Liver (tissue), 9 donors: ENCODE measurements around the gene IRS1. TPM values are rescaled to one million over a fixed set of nuclear protein-coding genes. Genes with fewer than 3 reads are reported as not detected.

Experiments
- DNase-seq: peaks from one replicate; pipeline ENCODE4 v3.0.0-alpha.2; 2017; ENCODE audit warnings: low spot score
- H3K27ac ChIP-seq, 2 donors: one replicate each; pipeline ENCODE4 v1.7.0; 2013; ENCODE audit warnings: inconsistent platforms in 2 of 2, low read length in 2 of 2, control low read depth in 1 of 2, low read depth in 1 of 2, mild to moderate bottlenecking in 1 of 2
- H3K27me3 ChIP-seq, 4 donors: one replicate each; pipeline versions ENCODE4 v1.6.1 to v1.7.0; 2013; ENCODE audit warnings: low read length in 3 of 4, inconsistent platforms in 1 of 4, mild to moderate bottlenecking in 1 of 4, moderate library complexity in 1 of 4; ENCODE audit not compliant: control insufficient read depth in 4 of 4, insufficient read depth in 4 of 4
- H3K36me3 ChIP-seq, 4 donors: one replicate each; pipeline versions ENCODE4 v1.6.1 to v1.7.0; 2013; ENCODE audit warnings: low read length in 3 of 4, mild to moderate bottlenecking in 3 of 4, low read depth in 1 of 4, moderate library complexity in 1 of 4; ENCODE audit not compliant: control insufficient read depth in 4 of 4, insufficient read depth in 3 of 4
- H3K4me1 ChIP-seq, 4 donors: one replicate each; pipeline versions ENCODE4 v1.6.1 to v1.7.0; 2013; ENCODE audit warnings: low read length in 3 of 4, mild to moderate bottlenecking in 3 of 4, moderate library complexity in 1 of 4; ENCODE audit not compliant: control insufficient read depth in 4 of 4, insufficient read depth in 4 of 4
- H3K4me3 ChIP-seq, 3 donors: one replicate each; pipeline versions ENCODE4 v1.6.1 to v1.7.0; 2013; ENCODE audit warnings: low read length in 3 of 3, control low read depth in 1 of 3, low read depth in 1 of 3, mild to moderate bottlenecking in 1 of 3
- H3K9ac ChIP-seq, 2 donors: one replicate each; pipeline ENCODE4 v1.7.0; 2013; ENCODE audit warnings: low read length in 2 of 2, mild to moderate bottlenecking in 2 of 2, moderate library complexity in 2 of 2, control low read depth in 1 of 2, low read depth in 1 of 2
- H3K9me3 ChIP-seq, 4 donors: one replicate each; pipeline versions ENCODE4 v1.6.1 to v1.7.0; 2013; ENCODE audit warnings: low read length in 3 of 4; ENCODE audit not compliant: control insufficient read depth in 4 of 4
- ATF3 ChIP-seq: IDR thresholded peaks from 2 replicates; pipeline ENCODE4 v1.6.1; 2016; ENCODE audit warnings: antibody characterized with exemption
- EGR1 ChIP-seq, 2 donors: IDR thresholded peaks; 2 replicates each; pipeline ENCODE4 v1.6.1; 2016 to 2018; ENCODE audit warnings: antibody characterized with exemption in 2 of 2, low read depth in 2 of 2
- FOXA2 ChIP-seq: IDR thresholded peaks from 2 replicates; pipeline ENCODE4 v1.6.1; 2016; ENCODE audit warnings: antibody characterized with exemption
- GABPA ChIP-seq, 2 donors: IDR thresholded peaks in 1 of 2; conservative IDR thresholded peaks in 1 of 2; 2 replicates each; pipeline ENCODE4 v1.6.1; 2016; ENCODE audit warnings: antibody characterized with exemption in 2 of 2, mild to moderate bottlenecking in 1 of 2, moderate library complexity in 1 of 2
- HNF4A ChIP-seq, 2 donors: conservative IDR thresholded peaks; 2 replicates each; pipeline ENCODE4 v1.6.1; 2016; ENCODE audit warnings: antibody characterized with exemption in 2 of 2, mild to moderate bottlenecking in 2 of 2
- HNF4G ChIP-seq: IDR thresholded peaks from 2 replicates; pipeline ENCODE4 v1.6.1; 2016; ENCODE audit warnings: antibody characterized with exemption
- NR2F2 ChIP-seq: IDR thresholded peaks from 2 replicates; pipeline ENCODE4 v1.6.1; 2016; ENCODE audit warnings: antibody characterized with exemption
- RAD21 ChIP-seq, 2 donors: IDR thresholded peaks; 2 replicates each; pipeline ENCODE4 v1.6.1; 2016; ENCODE audit warnings: antibody characterized with exemption in 2 of 2, mild to moderate bottlenecking in 2 of 2
- RXRA ChIP-seq, 2 donors: IDR thresholded peaks; 2 replicates each; pipeline ENCODE4 v1.6.1; 2017 to 2018; ENCODE audit warnings: antibody characterized with exemption in 2 of 2, mild to moderate bottlenecking in 1 of 2
- SP1 ChIP-seq: IDR thresholded peaks from 2 replicates; pipeline ENCODE4 v1.6.1; 2018; ENCODE audit warnings: antibody characterized with exemption, mild to moderate bottlenecking
- TAF1 ChIP-seq: conservative IDR thresholded peaks from 2 replicates; pipeline ENCODE4 v1.6.1; 2016; ENCODE audit warnings: antibody characterized with exemption, mild to moderate bottlenecking
- YY1 ChIP-seq: IDR thresholded peaks from 2 replicates; pipeline ENCODE4 v1.6.1; 2016; ENCODE audit warnings: antibody characterized with exemption, mild to moderate bottlenecking
- WGBS: extraction: QIAGEN DNeasy Blood & Tissue Kit; methylation state at CpG from one replicate; pipeline ENCODE4 v1.1.7; 2013; 5-methylcytosine and 5-hydroxymethylcytosine counted together
- polyA plus RNA-seq, 2 donors: library from polyadenylated mRNA; stranded (reverse) in 1 of 2; unstranded in 1 of 2; fragments of 200-250 nt in 1 of 2; fragments of >200 nt in 1 of 2; fragmentation: Nextera tagmentation in 1 of 2; extraction: Ambion mirVana in 1 of 2; gene quantifications; one replicate each; pipeline versions ENCODE4 v1.2.1 to v1.2.3, GENCODE V29; 2013 to 2015
- total RNA-seq, 2 donors: library from RNA; depleted of rRNA; stranded (reverse); fragments of >200 nt; gene quantifications; one replicate each; pipeline ENCODE4 v1.2.3, GENCODE V29; 2014
- TF ChIP-seq, protein P1 (sequence below): IDR thresholded peaks from 2 replicates; pipeline ENCODE4 v1.6.1; 2016; ENCODE audit warnings: antibody characterized with exemption
- TF ChIP-seq, protein P2 (sequence below): fragments of 150-350 bp; IDR thresholded peaks from 2 replicates; pipeline ENCODE4 v1.5.1; 2017; ENCODE audit warnings: improper control_type of control experiment, low read depth, low read length; ENCODE audit not compliant: missing input control
- donor health status: healthy.
- donor health status: healthy.
- donor health status: healthy.
- donor health status: healthy.
- donor health status: healthy.

The IRS1 gene
- total and polyA plus RNA-seq, 4 donors = 7.4 to 11.6 (median 8.6) TPM

DNA sequence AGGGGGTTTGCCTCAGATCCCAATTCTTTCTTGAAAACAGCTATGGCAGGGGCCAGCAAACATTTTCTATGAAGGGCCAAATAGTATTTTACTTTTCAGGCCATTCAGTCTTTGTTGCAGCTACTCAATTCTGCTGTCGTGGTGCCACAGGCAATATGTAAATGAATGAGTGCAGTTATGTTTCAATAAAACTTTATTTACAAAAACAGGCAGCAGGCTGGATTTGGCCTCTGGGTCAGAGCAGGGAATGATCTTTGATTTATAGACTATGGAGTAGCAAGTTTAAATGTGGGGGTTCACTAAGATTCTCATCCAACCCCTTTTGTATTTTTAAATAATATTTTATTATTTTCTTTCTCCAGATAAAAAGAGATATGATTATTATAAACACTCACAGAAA, 72.4 kb downstream of the IRS1 start:
- H3K27ac ChIP-seq = no peak overlapping the region
- H3K36me3 ChIP-seq = no peaks in the 10 kb centered on the region
- TF ChIP-seq, protein P1, sequence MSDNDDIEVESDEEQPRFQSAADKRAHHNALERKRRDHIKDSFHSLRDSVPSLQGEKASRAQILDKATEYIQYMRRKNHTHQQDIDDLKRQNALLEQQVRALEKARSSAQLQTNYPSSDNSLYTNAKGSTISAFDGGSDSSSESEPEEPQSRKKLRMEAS = no peak
- TF ChIP-seq HNF4A (conservative IDR thresholded peaks at IDR 0.05) = no peak
- H3K4me3 ChIP-seq = no peak overlapping the region
- WGBS = 57% methylated on average over 1 of the region's 1 CpG
- H3K4me1 ChIP-seq = peaks cover 0 to 17% (median 8%) of the 10 kb centered on the region in 4 donors
- DNase-seq = no peak
- no peaks in the 10 kb centered on the region for H3K27me3 ChIP-seq
- no peak overlapping the region for H3K9ac ChIP-seq
- no peaks in the 10 kb centered on the region for H3K9me3 ChIP-seq

DNA sequence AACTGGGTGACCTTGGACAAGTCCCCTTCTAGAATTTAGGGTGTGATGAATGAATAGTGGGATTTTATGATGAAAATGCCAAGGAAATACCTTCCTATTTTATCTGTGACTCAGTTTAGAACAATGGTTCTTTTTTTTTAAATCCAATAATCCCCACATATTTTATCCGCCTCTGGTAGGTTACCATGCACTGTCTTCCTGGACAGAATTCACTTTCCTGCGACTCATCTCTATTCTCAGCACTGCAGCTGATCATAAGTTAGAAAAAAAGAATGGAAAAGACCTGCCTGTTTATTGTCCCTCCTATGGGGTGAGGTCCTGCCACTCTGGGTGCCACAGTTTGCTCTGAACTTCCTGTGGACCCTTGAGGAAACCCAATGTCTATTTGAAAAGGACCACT, 73.1 kb downstream of the IRS1 start:
- Histone ChIP-seq H3K4me1 (peaks cover 0 to 11% (median 5%) of the 10 kb centered on the region in 4 donors), H3K4me3 (no peak overlapping the region), H3K9ac (no peak overlapping the region), H3K27me3 (no peaks in the 10 kb centered on the region), H3K36me3 (no peaks in the 10 kb centered on the region), H3K9me3 (no peaks in the 10 kb centered on the region), H3K27ac (peak overlapping the region in 1 of 2 donors; percentile 19)
- 89% methylated on average over 2 of the region's 2 CpGs for WGBS
- no peak for DNase-seq
- TF ChIP-seq HNF4G (no peak), TAF1 (no peak), NR2F2 (no peak), YY1 (no peak), EGR1 (IDR thresholded peaks at IDR 0.05; ENCODE audit: low read depth in 2 of 2) (no peak), FOXA2 (no peak), ATF3 (no peak), SP1 (no peak)
- TF ChIP-seq, protein P1 = no peak

GRCh38 chr2:226725126-226725860, 74.3 kb downstream of the IRS1 start:
- TF ChIP-seq EGR1 (IDR thresholded peaks at IDR 0.05; ENCODE audit: low read depth in 2 of 2) (no peak), GABPA (IDR thresholded peaks at IDR 0.05 in 1 of 2, conservative IDR thresholded peaks at IDR 0.05 in 1 of 2) (no peak), RAD21 (IDR thresholded peaks at IDR 0.05) (no peak), RXRA (IDR thresholded peaks at IDR 0.05) (peak; percentile 32 to 50), FOXA2 (no peak), SP1 (no peak)
- TF ChIP-seq, protein P2, sequence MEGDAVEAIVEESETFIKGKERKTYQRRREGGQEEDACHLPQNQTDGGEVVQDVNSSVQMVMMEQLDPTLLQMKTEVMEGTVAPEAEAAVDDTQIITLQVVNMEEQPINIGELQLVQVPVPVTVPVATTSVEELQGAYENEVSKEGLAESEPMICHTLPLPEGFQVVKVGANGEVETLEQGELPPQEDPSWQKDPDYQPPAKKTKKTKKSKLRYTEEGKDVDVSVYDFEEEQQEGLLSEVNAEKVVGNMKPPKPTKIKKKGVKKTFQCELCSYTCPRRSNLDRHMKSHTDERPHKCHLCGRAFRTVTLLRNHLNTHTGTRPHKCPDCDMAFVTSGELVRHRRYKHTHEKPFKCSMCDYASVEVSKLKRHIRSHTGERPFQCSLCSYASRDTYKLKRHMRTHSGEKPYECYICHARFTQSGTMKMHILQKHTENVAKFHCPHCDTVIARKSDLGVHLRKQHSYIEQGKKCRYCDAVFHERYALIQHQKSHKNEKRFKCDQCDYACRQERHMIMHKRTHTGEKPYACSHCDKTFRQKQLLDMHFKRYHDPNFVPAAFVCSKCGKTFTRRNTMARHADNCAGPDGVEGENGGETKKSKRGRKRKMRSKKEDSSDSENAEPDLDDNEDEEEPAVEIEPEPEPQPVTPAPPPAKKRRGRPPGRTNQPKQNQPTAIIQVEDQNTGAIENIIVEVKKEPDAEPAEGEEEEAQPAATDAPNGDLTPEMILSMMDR = no peak
- TF ChIP-seq, protein P1 = no peak
- H3K4me3 ChIP-seq = no peak overlapping the region
- H3K9ac ChIP-seq = no peak overlapping the region
- peak overlapping the region; percentile 19 to 43 for H3K27ac ChIP-seq
- no peaks in the 10 kb centered on the region for H3K27me3 ChIP-seq
- peaks cover 0 to 9% (median 5%) of the 10 kb centered on the region in 4 donors for H3K4me1 ChIP-seq
- no peaks in the 10 kb centered on the region for H3K36me3 ChIP-seq
- no peaks in the 10 kb centered on the region for H3K9me3 ChIP-seq
- 80% methylated on average over 10 of the region's 10 CpGs for WGBS
- no peak for DNase-seq
